SW 1271 (cell line): ENCODE results near the gene ANKS1A.
"Not testable (repeated sequence)": the region's sequence is repeated elsewhere in the genome, so short reads cannot be mapped to it uniquely, and the experiment has no call there.

ENCODE experiments used
- DNase-seq, 2 experiments: peaks; one replicate each; lab custom pipeline; 2025; lab: John Stamatoyannopoulos, UW

ANKS1A gene

GRCh38 chr6:34917626-34918285 lies 28.7 kb downstream of the ANKS1A start:
- no peak for DNase-seq

- DNase-seq, result peak in 1 of 2 experiments; percentile 4
Measured at GRCh38 chr6:34919651-34920050, 30.6 kb downstream of the ANKS1A start.

GRCh38 chr6:34920097-34920496 lies 31.0 kb downstream of the ANKS1A start:
- DNase-seq, result no peak

- DNase-seq, result no peak
Measured at GRCh38 chr6:34922177-34922663, 33.2 kb downstream of the ANKS1A start.

- no peak for DNase-seq
Measured at GRCh38 chr6:34924831-34925625, 36.0 kb downstream of the ANKS1A start.

- DNase-seq, result no peak
Measured at GRCh38 chr6:34926655-34927054, 37.6 kb downstream of the ANKS1A start.

GRCh38 chr6:34928220-34928619 lies 39.2 kb downstream of the ANKS1A start:
- no peak for DNase-seq

GRCh38 chr6:34928695-34929094 lies 39.6 kb downstream of the ANKS1A start:
- no peak for DNase-seq

- no peak for DNase-seq
Measured at GRCh38 chr6:34929241-34929978, 40.4 kb downstream of the ANKS1A start.

GRCh38 chr6:34930221-34930620 lies 41.2 kb downstream of the ANKS1A start:
- no peak for DNase-seq

GRCh38 chr6:34932202-34932601 lies 43.1 kb downstream of the ANKS1A start:
- DNase-seq, result not testable (repeated sequence)

GRCh38 chr6:34934516-34934915 lies 45.5 kb downstream of the ANKS1A start:
- no peak for DNase-seq

- no peak for DNase-seq
Measured at GRCh38 chr6:34938268-34938667, 49.2 kb downstream of the ANKS1A start.

GRCh38 chr6:34940030-34940434 lies 51.0 kb downstream of the ANKS1A start:
- DNase-seq, result no peak

- DNase-seq, result no peak
Measured at GRCh38 chr6:34941421-34941820, 52.4 kb downstream of the ANKS1A start.

- DNase-seq, result no peak
Measured at GRCh38 chr6:34945317-34945716, 56.3 kb downstream of the ANKS1A start.

GRCh38 chr6:34947561-34947960 lies 58.5 kb downstream of the ANKS1A start:
- DNase-seq, result no peak

- no peak for DNase-seq
Measured at GRCh38 chr6:34949636-34950035, 60.6 kb downstream of the ANKS1A start.

- DNase-seq, result no peak
Measured at GRCh38 chr6:34950849-34951248, 61.8 kb downstream of the ANKS1A start.

- DNase-seq, result no peak
Measured at GRCh38 chr6:34951731-34952130, 62.7 kb downstream of the ANKS1A start.

GRCh38 chr6:34953061-34954025 lies 64.3 kb downstream of the ANKS1A start:
- peak in 1 of 2 experiments; percentile 39 for DNase-seq
